Ovary (tissue), 9 donors: ENCODE results near the gene PSMC2. TPM values are rescaled to one million over a fixed set of nuclear protein-coding genes. Genes with fewer than 3 reads are reported as not detected.

Experiments
- DNase-seq, 5 donors: peaks; one replicate each; pipeline ENCODE4 v3.0.0-alpha.2; 2019 to 2020
- H3K27ac ChIP-seq, 2 donors: fragments of 200-600 bp; one replicate each; pipeline versions ENCODE4 v1.5.1 to v1.8.0; 2019 to 2022
- H3K27me3 ChIP-seq: fragments of 200-600 bp; one replicate; pipeline ENCODE4 v1.8.0; 2022
- H3K36me3 ChIP-seq: fragments of 200-600 bp; sonication (generic); one replicate; pipeline ENCODE4 v1.5.1; 2019
- H3K4me1 ChIP-seq: one replicate; pipeline ENCODE4 v1.8.1; 2013; ENCODE audit warnings: mild to moderate bottlenecking, moderate library complexity; ENCODE audit not compliant: insufficient read depth
- H3K4me3 ChIP-seq: fragments of 200-600 bp; sonication (generic); one replicate; pipeline ENCODE4 v1.5.1; 2017
- H3K9me3 ChIP-seq, 2 donors: fragments of 200-600 bp in 1 of 2; sonication (generic) in 1 of 2; one replicate each; pipeline versions ENCODE4 v1.5.1 to v1.8.1; 2013 to 2019; ENCODE audit warnings: mild to moderate bottlenecking in 1 of 2, moderate library complexity in 1 of 2
- EP300 ChIP-seq: sonication (generic); formaldehyde crosslinking; IDR thresholded peaks from one replicate; pipeline ENCODE4 v1.6.1; 2017; ENCODE audit warnings: antibody characterized with exemption
- POLR2A ChIP-seq: fragments of 450-650 bp; IDR thresholded peaks from one replicate; pipeline ENCODE4 v1.6.1; 2017; ENCODE audit warnings: antibody characterized with exemption, mild to moderate bottlenecking, moderate library complexity
- WGBS, 3 donors: extraction: QIAGEN DNeasy Blood & Tissue Kit in 1 of 3; methylation state at CpG; one replicate each; pipeline versions ENCODE4 v1.1.5 to v1.1.7; 2013 to 2017; 5-methylcytosine and 5-hydroxymethylcytosine counted together
- intact Hi-C, 4 donors: fragments of 100-400 bp; cut with DNase I; formaldehyde crosslinking; loops; one replicate each; pipeline versions ENCODE4 v1.11.0 to v1.15.1; 2022 to 2023
- polyA plus RNA-seq, 2 donors: library from polyadenylated mRNA; stranded (reverse); fragments of 200-250 nt in 1 of 2; fragments of 350-450 nt in 1 of 2; fragmentation: Illumina TruSeq in 1 of 2; extraction: RNeasy Lipid Tissue Mini Kit (QIAGEN cat#74804) in 1 of 2; gene quantifications; one replicate each; pipeline ENCODE4 v1.2.3, GENCODE V29; 2013 to 2014
- total RNA-seq, 7 donors: library from RNA; depleted of rRNA in 2 of 7; stranded (reverse); fragments of >200 nt in 2 of 7; fragmentation: NEBNext Ultra II Directional in 3 of 7; extraction: Animal tissue kit (Norgen Biotek cat#: 25700) in 3 of 7; gene quantifications; one replicate each; pipeline versions ENCODE4 v1.1.0 to v1.2.4, GENCODE V29; 2016 to 2023
- TF ChIP-seq, protein P1 (sequence below), 3 donors: fragments of 450-650 bp in 2 of 3; fragments of 200-600 bp in 1 of 3; IDR thresholded peaks; one replicate each; pipeline versions ENCODE4 v1.5.1 to v1.8.0; 2016 to 2022; ENCODE audit warnings: antibody characterized with exemption in 3 of 3, mild to moderate bottlenecking in 1 of 3
- donor health status: DM: no; HTN: no; CAD: no; lungs with moderate emphysema.
- donor health status: DM: no; HTN: no; CAD: no.
- donor health status: Bipolar disorder and iron deficiency.
- donor health status: DM: yes; HTN: yes; CAD: no.
- donor health status: DM: no; HTN: no; CAD: no.
- donor health status: DM: yes; HTN: yes; CAD: no.

Gene PSMC2
- total and polyA plus RNA-seq, 9 donors: 55.1 to 104 (median 82.1) TPM

GRCh38 chr7:103307503-103308231 is 39.8 kb upstream of the PSMC2 start:
- no peak for DNase-seq
- no peak overlapping the region for H3K4me3 ChIP-seq
- H3K36me3 ChIP-seq: no peaks in the 10 kb centered on the region
- no peaks in the 10 kb centered on the region for H3K9me3 ChIP-seq
- H3K4me1 ChIP-seq: no peaks in the 10 kb centered on the region
- intact Hi-C loops: no loop called here
- H3K27ac ChIP-seq: no peak overlapping the region
- no peak for TF ChIP-seq EP300
- TF ChIP-seq, protein P1, sequence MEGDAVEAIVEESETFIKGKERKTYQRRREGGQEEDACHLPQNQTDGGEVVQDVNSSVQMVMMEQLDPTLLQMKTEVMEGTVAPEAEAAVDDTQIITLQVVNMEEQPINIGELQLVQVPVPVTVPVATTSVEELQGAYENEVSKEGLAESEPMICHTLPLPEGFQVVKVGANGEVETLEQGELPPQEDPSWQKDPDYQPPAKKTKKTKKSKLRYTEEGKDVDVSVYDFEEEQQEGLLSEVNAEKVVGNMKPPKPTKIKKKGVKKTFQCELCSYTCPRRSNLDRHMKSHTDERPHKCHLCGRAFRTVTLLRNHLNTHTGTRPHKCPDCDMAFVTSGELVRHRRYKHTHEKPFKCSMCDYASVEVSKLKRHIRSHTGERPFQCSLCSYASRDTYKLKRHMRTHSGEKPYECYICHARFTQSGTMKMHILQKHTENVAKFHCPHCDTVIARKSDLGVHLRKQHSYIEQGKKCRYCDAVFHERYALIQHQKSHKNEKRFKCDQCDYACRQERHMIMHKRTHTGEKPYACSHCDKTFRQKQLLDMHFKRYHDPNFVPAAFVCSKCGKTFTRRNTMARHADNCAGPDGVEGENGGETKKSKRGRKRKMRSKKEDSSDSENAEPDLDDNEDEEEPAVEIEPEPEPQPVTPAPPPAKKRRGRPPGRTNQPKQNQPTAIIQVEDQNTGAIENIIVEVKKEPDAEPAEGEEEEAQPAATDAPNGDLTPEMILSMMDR (IDR thresholded peaks at IDR 0.05): no peak
- TF ChIP-seq POLR2A: no peak
- WGBS, 3 donors: 57 to 64% (median 63%) methylated on average over 3 of the region's 3 CpGs
- no peaks in the 10 kb centered on the region for H3K27me3 ChIP-seq

DNA sequence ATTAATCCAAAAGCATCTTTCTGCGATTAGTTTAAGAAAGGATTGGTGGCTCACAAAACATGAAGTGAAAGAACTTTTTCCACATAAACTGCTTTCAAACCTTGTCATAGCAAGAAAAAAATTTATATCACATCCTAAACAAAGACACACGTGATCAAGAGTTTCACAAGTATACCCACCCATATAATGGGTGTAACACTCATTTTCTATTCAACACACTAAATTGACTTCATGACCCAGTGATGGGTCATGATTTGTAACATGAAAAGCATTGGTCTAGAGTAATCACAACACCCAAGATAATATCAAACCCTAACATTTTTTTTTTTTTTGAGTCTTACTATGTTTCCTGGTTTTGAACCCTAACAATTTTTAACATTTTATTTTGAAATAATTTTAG is 32.6 kb upstream of the PSMC2 start:
- no peak overlapping the region for H3K4me3 ChIP-seq
- TF ChIP-seq EP300 (no peak), POLR2A (no peak)
- TF ChIP-seq, protein P1 (IDR thresholded peaks at IDR 0.05): no peak
- H3K9me3 ChIP-seq: no peaks in the 10 kb centered on the region
- intact Hi-C loops: no loop called here
- no peaks in the 10 kb centered on the region for H3K4me1 ChIP-seq
- no peak overlapping the region for H3K27ac ChIP-seq
- no peak for DNase-seq
- H3K27me3 ChIP-seq: no peaks in the 10 kb centered on the region
- H3K36me3 ChIP-seq: no peaks in the 10 kb centered on the region
- WGBS, 3 donors: 68 to 79% (median 77%) methylated on average over 2 of the region's 2 CpGs

GRCh38 chr7:103316380-103316941 is 31.0 kb upstream of the PSMC2 start:
- WGBS, 3 donors: 92 to 97% (median 95%) methylated on average over 2 of the region's 2 CpGs
- Histone ChIP-seq H3K9me3 (no peaks in the 10 kb centered on the region), H3K4me1 (no peaks in the 10 kb centered on the region), H3K27me3 (no peaks in the 10 kb centered on the region), H3K27ac (no peak overlapping the region), H3K4me3 (no peak overlapping the region), H3K36me3 (no peaks in the 10 kb centered on the region)
- intact Hi-C loops: no loop called here
- TF ChIP-seq, protein P1 (IDR thresholded peaks at IDR 0.05): no peak
- TF ChIP-seq POLR2A: no peak
- TF ChIP-seq EP300: no peak
- DNase-seq: no peak

DNA sequence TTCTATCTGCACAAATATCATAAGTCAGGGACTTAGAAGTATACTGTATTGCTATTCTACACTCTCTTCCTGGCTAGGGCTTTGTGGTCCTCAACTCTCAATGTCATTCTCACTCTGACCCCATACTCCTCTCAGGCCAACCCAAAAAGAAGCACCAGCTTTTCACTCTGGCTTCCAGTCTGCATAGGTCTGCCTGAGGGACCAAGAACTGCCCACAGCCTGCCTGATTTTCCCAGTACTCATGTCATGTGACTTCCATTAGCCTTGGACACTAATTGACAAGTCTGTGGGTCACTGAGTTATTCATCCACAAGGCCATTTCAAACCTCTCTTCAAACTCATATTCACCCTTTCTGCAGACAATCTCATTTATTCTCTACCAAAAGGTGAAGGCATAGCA is 30.4 kb upstream of the PSMC2 start:
- DNase-seq: no peak
- Histone ChIP-seq H3K27ac (no peak overlapping the region), H3K4me1 (no peaks in the 10 kb centered on the region), H3K27me3 (no peaks in the 10 kb centered on the region), H3K9me3 (no peaks in the 10 kb centered on the region), H3K36me3 (no peaks in the 10 kb centered on the region), H3K4me3 (no peak overlapping the region)
- intact Hi-C loops: no loop called here
- no peak for TF ChIP-seq POLR2A
- TF ChIP-seq EP300: no peak
- TF ChIP-seq, protein P1 (IDR thresholded peaks at IDR 0.05): no peak
